ENCODE results near the gene CD2.

The CD2 gene

GRCh38 chr1:116769561-116769977 is 15.3 kb downstream of the CD2 start:
- DNase-seq (ENCODE audit: insufficient read length, low spot score) (no peak), FAIRE-seq (no peak)
- no peak for TF ChIP-seq CTCF (IDR thresholded peaks at IDR 0.05; ENCODE audit: insufficient read depth, missing control alignments)

- FAIRE-seq = no peak
- TF ChIP-seq CTCF (IDR thresholded peaks at IDR 0.05; ENCODE audit: insufficient read depth, missing control alignments) = no peak
- no peak for DNase-seq (ENCODE audit: insufficient read length, low spot score)
Measured at GRCh38 chr1:116769994-116770393, 15.8 kb downstream of the CD2 start.

- FAIRE-seq = no peak
Measured at GRCh38 chr1:116770625-116771024, 16.4 kb downstream of the CD2 start.

GRCh38 chr1:116771997-116772647 is 17.9 kb downstream of the CD2 start:
- DNase-seq (ENCODE audit: insufficient read length, low spot score) = no peak
- FAIRE-seq = no peak
- no peak for TF ChIP-seq CTCF (IDR thresholded peaks at IDR 0.05; ENCODE audit: insufficient read depth, missing control alignments)

More at GRCh38 chr1:116770625-116771024, 16.4 kb downstream of the CD2 start:
- TF ChIP-seq CTCF (IDR thresholded peaks at IDR 0.05; ENCODE audit: insufficient read depth, missing control alignments) = no peak
- DNase-seq (ENCODE audit: insufficient read length, low spot score) = no peak

- TF ChIP-seq CTCF (IDR thresholded peaks at IDR 0.05; ENCODE audit: insufficient read depth, missing control alignments) = no peak
- no peak for FAIRE-seq
Measured at GRCh38 chr1:116772648-116773045, 18.4 kb downstream of the CD2 start.

GRCh38 chr1:116775116-116775752 is 21.0 kb downstream of the CD2 start:
- DNase-seq (ENCODE audit: insufficient read length, low spot score) (no peak), FAIRE-seq (no peak)
- TF ChIP-seq CTCF (IDR thresholded peaks at IDR 0.05; ENCODE audit: insufficient read depth, missing control alignments) = no peak

More at GRCh38 chr1:116772648-116773045, 18.4 kb downstream of the CD2 start:
- no peak for DNase-seq (ENCODE audit: insufficient read length, low spot score)
